Activated naive CD8-positive, alpha-beta T cell treated with anti-CD3 and anti-CD28 coated beads for 36 hours (primary cell): ENCODE results near the gene LIPC. TPM values are rescaled to one million over a fixed set of nuclear protein-coding genes. Genes with fewer than 3 reads are reported as not detected.
A peak's percentile ranks its signal among the peaks of the same experiment; 100 is the strongest.

Experiments used
- DNase-seq: peaks from one replicate; pipeline ENCODE4 v3.0.0; 2021
- H3K27ac Mint-ChIP-seq: one replicate; pipeline ENCODE4 v1.8.0; 2022; ENCODE audit warnings: mild to moderate bottlenecking, moderate library complexity, mixed read lengths
- H3K27me3 Mint-ChIP-seq: one replicate; pipeline ENCODE4 v1.8.0; 2022; ENCODE audit warnings: mild to moderate bottlenecking, mixed read lengths
- H3K36me3 Mint-ChIP-seq: one replicate; pipeline ENCODE4 v1.8.0; 2021; ENCODE audit warnings: mild to moderate bottlenecking, mixed read lengths
- H3K4me1 Mint-ChIP-seq: one replicate; pipeline ENCODE4 v1.8.0; 2021; ENCODE audit warnings: mixed read lengths
- H3K4me3 Mint-ChIP-seq: one replicate; pipeline ENCODE4 v1.8.0; 2022; ENCODE audit warnings: mild to moderate bottlenecking, moderate library complexity, mixed read lengths
- H3K9me3 Mint-ChIP-seq: one replicate; pipeline ENCODE4 v1.8.0; 2022; ENCODE audit warnings: mixed read lengths
- total RNA-seq, 2 experiments: library from RNA; stranded (reverse); gene quantifications; one replicate each; pipeline ENCODE4 v1.2.3, GENCODE V29; 2021

Gene LIPC
- total RNA-seq, 2 experiments from 2014 or later, result 1.5 to 1.8 TPM

DNA sequence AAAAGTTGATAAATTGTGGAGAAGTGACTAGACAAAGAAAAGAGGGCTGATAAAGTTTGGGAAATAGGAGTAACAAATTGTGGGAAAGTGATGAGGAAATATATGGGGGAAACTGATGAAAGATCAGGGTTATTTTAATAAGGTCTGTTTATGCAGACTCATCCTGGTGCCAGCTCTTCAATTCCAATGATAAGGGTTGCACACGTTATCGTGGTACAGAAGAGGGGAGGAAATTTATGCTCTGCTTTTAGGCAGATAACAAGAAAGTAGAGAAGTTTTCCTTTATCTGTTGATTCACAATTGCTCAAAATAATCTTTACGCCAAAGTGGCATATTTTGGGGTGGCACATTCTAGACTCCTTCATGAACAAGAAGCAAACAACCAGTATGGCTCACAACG lies 32.1 kb upstream of the LIPC start:
- Mint-ChIP-seq H3K4me1 (no peaks in the 10 kb centered on the region), H3K36me3 (no peaks in the 10 kb centered on the region), H3K27ac (no peak overlapping the region), H3K27me3 (no peaks in the 10 kb centered on the region), H3K4me3 (no peak overlapping the region), H3K9me3 (peaks cover 2% of the 10 kb centered on the region)
- no peak for DNase-seq

DNA sequence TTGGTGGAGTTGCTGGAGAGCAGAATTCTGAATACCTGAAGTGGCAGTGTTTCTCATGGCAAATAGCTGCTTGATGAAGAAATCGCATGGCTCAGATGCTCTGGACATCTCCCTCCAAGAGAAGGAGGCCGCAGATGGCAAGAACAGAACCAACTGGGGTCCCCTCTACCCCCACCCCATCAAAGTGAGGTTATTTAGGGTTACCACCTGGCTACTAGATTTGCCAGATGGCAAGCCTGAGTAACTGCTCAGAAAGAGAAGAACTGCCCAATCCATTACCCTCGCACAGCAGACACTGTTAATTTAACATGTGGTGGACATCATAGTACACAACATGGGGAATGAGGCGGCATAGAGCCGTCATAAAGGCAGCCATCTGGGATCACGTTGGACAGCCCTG lies 30.5 kb upstream of the LIPC start:
- H3K4me1 Mint-ChIP-seq, result no peaks in the 10 kb centered on the region
- no peak overlapping the region for H3K4me3 Mint-ChIP-seq
- H3K9me3 Mint-ChIP-seq, result peaks cover 2% of the 10 kb centered on the region
- DNase-seq, result no peak
- H3K36me3 Mint-ChIP-seq, result no peaks in the 10 kb centered on the region
- no peaks in the 10 kb centered on the region for H3K27me3 Mint-ChIP-seq
- H3K27ac Mint-ChIP-seq, result no peak overlapping the region

DNA sequence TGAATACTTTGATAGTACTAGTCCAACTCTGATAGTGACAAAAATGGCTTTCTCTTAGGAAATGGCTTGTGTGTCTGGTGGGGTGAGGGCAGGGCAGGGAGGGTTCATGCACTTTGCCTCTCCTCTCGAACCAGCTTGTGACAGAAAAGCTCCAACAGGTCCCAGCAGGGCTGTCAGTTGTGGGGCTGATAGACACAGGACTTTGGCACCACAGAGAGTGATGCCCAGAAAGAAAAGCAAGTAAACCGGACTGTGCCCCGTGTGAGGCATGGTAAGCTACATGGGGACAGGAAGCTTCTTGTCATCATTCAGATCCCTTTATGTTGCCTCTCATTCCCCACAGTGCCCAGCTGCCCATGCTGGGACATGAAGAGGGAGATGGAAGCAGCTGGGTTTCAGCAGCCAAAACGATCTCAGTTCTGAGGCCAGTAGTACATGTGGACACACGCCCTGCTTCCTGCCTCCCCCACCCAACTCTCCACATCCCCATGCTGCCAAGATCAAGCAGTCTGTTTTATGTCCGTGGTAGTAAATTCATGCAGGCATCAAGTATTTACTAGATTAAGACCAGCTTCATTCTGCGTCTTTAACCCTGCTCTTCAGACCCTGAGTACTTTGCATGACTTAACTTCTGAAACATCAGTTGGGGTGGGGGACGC lies 29.7 kb upstream of the LIPC start:
- no peaks in the 10 kb centered on the region for H3K27me3 Mint-ChIP-seq
- H3K36me3 Mint-ChIP-seq, result no peaks in the 10 kb centered on the region
- H3K27ac Mint-ChIP-seq, result no peak overlapping the region

DNA sequence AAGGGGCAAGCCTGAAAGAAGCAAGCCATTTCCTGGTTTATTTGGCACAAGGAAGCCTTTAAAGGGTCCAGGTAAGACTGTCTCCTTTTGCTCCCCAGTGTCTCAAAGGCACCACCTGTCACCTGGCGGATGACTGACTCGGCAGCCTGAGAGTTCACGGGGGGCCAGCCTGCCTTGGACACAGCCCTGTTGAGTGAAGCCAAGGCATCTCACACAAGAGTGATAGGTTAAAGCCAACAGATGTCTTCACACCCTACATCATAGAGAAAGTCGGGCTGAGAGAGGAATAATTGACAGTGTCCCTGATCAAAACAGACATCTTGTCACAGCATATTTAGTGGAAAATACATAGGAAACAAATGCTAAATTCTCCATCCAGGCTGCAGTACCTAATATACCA lies 28.2 kb upstream of the LIPC start:
- DNase-seq, result no peak
- Mint-ChIP-seq H3K27me3 (no peaks in the 10 kb centered on the region), H3K36me3 (no peaks in the 10 kb centered on the region), H3K27ac (no peak overlapping the region), H3K4me1 (peaks cover 2% of the 10 kb centered on the region), H3K9me3 (peaks cover 2% of the 10 kb centered on the region), H3K4me3 (no peak overlapping the region)

More for the DNA sequence above, 29.7 kb upstream of the LIPC start:
- no peaks in the 10 kb centered on the region for H3K4me1 Mint-ChIP-seq
- H3K9me3 Mint-ChIP-seq, result peaks cover 2% of the 10 kb centered on the region
- H3K4me3 Mint-ChIP-seq, result no peak overlapping the region
- DNase-seq, result no peak

DNA sequence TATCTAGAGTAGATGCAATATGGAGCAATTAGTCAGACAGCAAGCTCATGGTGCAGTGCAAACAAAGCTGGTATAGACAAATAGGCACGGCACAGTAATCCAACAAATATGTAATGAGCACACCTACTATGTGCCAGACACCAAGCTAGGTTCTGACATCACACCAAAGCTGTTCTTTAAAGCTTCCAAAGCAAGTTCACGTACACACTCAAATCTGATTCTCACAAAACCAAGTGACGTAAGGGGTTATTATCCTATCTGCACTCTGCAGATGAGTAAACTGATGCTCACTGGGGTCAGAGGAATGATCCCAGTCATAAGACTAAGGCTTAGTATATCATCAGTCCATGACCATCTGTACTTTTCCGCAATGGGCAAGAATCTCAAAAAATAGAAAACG lies 27.8 kb upstream of the LIPC start:
- H3K4me3 Mint-ChIP-seq, result no peak overlapping the region
- H3K27ac Mint-ChIP-seq, result no peak overlapping the region
- H3K4me1 Mint-ChIP-seq, result peaks cover 2% of the 10 kb centered on the region
- H3K36me3 Mint-ChIP-seq, result no peaks in the 10 kb centered on the region
- no peak for DNase-seq
- H3K27me3 Mint-ChIP-seq, result no peaks in the 10 kb centered on the region
- peaks cover 2% of the 10 kb centered on the region for H3K9me3 Mint-ChIP-seq

DNA sequence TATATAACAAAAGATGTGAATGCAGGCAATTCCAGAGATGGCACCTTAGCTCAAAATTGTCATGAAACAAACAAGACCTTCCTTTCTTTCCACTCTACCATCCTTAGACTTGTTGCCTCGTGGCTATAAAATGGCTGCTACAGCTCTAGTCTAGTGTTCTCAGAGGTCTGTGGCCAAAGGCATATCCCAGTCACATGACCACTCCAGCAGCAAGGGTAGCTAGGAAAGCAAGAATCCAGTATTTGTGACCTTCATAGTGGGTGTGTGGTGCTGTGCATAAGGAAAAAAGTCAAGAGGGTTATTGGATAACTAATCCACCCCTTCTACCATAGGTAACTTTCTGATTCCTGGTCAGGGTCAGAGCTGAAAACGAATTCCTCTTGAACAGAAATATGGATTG lies 27.1 kb upstream of the LIPC start:
- H3K4me1 Mint-ChIP-seq, result peaks cover 8% of the 10 kb centered on the region
- H3K9me3 Mint-ChIP-seq, result peaks cover 2% of the 10 kb centered on the region
- H3K27ac Mint-ChIP-seq, result no peak overlapping the region
- DNase-seq, result no peak
- H3K4me3 Mint-ChIP-seq, result no peak overlapping the region
- H3K27me3 Mint-ChIP-seq, result no peaks in the 10 kb centered on the region
- no peaks in the 10 kb centered on the region for H3K36me3 Mint-ChIP-seq

DNA sequence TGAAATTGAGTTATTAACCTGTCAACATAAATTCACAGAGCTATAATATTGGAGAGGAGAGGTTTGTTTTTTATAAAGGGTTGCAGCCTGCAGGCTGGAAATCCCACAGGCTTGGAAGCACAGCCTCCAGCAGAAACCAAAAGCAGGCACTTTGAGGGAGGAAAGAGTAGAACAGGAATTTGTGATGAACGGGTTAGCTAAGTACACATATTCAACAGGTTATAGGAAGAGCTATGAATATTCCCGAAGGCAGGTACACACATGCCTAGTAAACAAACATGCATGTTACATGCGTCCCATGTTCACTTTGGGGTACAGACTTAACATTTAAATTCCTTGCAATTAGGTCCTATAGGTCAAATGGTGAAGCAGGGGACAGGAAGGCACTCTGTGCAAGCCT lies 25.9 kb upstream of the LIPC start:
- Mint-ChIP-seq H3K27ac (no peak overlapping the region), H3K9me3 (peaks cover 2% of the 10 kb centered on the region), H3K4me1 (peaks cover 16% of the 10 kb centered on the region), H3K27me3 (no peaks in the 10 kb centered on the region), H3K4me3 (no peak overlapping the region), H3K36me3 (peaks cover under 1% of the 10 kb centered on the region)
- no peak for DNase-seq

DNA sequence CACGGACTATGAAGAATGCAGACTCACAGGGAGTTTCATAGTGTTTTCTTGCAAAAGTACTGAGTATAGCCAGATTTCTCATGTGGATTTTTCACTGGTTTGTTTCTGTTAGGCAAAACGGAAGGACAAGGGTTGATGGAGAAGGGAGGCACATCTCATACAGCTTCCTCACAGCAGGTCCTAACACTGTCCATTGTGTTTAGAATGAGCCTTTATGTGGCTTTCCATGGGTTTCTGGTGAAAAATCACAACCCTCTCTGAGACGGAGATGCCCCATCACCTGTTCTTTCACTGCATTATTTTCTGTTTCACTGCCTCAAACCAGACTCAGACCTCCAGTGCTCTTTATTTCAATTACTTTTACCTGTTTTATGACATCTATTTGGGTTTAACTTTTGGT lies 25.0 kb upstream of the LIPC start:
- Mint-ChIP-seq H3K27ac (no peak overlapping the region), H3K9me3 (peaks cover 2% of the 10 kb centered on the region)

DNA sequence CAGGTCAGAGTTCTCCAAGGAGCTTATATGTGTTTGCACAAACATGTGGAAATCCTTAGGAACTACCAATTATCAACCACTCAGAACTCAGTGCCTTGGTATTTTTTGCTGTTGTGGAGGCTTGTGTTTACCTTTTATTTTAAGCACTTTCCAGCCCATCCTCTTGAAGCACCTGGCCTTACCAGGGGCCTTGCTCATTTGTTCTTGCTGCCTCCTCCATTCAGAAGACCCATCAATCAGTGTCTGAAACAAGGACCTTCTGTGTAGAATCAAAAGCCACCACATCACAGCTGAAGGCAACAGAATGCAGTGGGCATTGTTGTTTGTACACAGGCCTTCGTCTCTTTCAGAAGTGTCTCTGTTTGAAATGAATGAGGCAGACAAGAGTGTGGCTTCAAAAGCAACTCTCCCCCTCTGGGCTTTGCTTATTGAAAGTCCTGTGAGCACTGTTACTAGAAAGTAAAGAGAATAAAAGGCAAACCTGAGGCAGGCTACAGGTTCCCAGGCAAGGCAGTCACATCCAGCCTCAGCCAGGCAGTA lies 24.5 kb upstream of the LIPC start:
- H3K9me3 Mint-ChIP-seq, result peaks cover 2% of the 10 kb centered on the region

More for the DNA sequence above, 25.0 kb upstream of the LIPC start:
- Mint-ChIP-seq H3K36me3 (peaks cover 3% of the 10 kb centered on the region), H3K4me1 (peaks cover 18% of the 10 kb centered on the region), H3K27me3 (no peaks in the 10 kb centered on the region), H3K4me3 (no peak overlapping the region)
- no peak for DNase-seq

DNA sequence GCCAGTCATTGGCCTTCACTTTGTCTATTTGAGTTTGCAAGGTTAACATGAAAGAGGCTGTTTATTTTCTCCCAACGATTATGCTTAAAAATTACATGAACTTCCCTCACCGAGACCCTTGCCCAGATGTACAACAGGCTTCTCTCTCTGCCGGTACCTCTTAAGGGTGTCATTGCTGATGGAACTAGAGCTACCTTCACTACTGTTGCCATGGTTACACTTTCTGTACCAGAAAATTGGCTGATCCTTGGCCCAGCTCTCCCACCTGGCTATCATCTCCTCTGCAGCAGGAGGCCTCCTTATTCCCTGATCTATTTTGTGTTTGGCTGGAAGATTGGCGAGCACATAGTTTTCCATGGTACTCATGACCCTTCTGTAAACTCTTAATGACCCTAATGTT lies 24.0 kb upstream of the LIPC start:
- no peaks in the 10 kb centered on the region for H3K27me3 Mint-ChIP-seq
- H3K4me3 Mint-ChIP-seq, result no peak overlapping the region
- H3K36me3 Mint-ChIP-seq, result peaks cover 3% of the 10 kb centered on the region
- H3K9me3 Mint-ChIP-seq, result peaks cover 2% of the 10 kb centered on the region
- no peak overlapping the region for H3K27ac Mint-ChIP-seq
- no peak for DNase-seq
- H3K4me1 Mint-ChIP-seq, result peaks cover 22% of the 10 kb centered on the region

More for the DNA sequence above, 24.5 kb upstream of the LIPC start:
- Mint-ChIP-seq H3K27ac (no peak overlapping the region), H3K27me3 (no peaks in the 10 kb centered on the region), H3K36me3 (peaks cover 3% of the 10 kb centered on the region), H3K4me3 (no peak overlapping the region), H3K4me1 (peaks cover 22% of the 10 kb centered on the region)
- DNase-seq, result no peak

DNA sequence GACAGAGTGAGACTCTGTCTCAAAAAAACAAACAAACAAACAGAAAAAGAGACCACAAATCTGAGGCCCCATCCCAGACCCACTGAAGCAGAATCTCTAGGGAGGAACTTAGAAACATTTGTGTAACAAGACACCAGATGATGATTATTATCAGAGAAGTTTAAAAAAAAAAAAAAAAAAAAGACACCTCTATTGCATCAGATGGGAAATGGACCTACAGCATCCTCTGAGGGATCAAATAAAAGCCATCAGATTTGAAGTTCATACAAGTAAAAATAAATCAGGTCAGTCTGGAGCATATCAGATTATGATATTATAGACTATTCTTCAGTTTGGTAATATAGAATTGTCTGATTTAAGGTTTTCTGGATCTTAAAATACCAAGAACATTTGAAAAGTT lies 21.9 kb upstream of the LIPC start:
- Mint-ChIP-seq H3K27ac (peak overlapping the region; percentile 92), H3K4me1 (peaks cover 30% of the 10 kb centered on the region), H3K36me3 (peaks cover 13% of the 10 kb centered on the region), H3K9me3 (peaks cover 2% of the 10 kb centered on the region), H3K4me3 (peak overlapping the region; percentile 80), H3K27me3 (no peaks in the 10 kb centered on the region)
- no peak for DNase-seq

DNA sequence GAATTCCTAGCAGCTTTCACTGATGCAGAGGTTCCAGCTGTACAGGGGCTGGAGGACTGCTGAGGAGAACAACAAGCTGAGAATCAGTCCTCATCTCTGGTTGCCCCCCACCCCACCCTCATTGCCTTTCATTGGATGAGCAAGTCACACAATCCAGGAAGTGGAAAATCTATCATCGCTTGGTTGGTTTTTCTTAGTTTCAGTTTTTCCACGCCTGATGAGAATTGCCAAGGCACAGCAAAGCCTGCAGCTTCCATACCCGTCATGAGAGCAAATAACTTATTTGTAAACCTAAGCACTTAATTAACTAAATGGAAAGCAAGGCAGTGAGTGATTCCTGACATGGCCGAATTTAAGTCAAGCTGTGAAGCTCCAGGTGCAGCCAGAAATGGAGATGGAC lies 21.4 kb upstream of the LIPC start:
- peaks cover 30% of the 10 kb centered on the region for H3K4me1 Mint-ChIP-seq

DNA sequence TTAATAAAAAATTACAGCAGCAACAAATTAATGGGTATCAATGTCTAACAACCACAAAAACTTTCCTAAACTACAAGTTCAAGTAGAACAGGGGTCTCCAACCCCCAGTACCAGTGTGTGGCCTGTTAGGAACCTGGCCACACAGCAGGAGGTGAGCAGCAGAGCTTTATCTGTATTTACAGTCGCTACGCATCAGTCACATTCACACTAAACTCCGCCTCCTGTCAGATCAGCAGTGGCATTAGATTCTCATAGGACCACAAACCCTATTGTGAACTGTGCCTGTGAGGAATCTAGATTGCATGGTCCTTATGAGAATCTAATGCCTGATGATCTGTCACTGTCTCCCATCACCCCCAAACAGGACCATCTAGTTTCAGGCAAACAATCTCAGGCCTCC lies 18.5 kb upstream of the LIPC start:
- H3K36me3 Mint-ChIP-seq, result peaks cover 29% of the 10 kb centered on the region
- H3K27ac Mint-ChIP-seq, result no peak overlapping the region
- no peaks in the 10 kb centered on the region for H3K27me3 Mint-ChIP-seq
- H3K9me3 Mint-ChIP-seq, result peaks cover 14% of the 10 kb centered on the region
- peak overlapping the region; percentile 47 for H3K4me3 Mint-ChIP-seq
- DNase-seq, result no peak
- peaks cover 28% of the 10 kb centered on the region for H3K4me1 Mint-ChIP-seq

More for the DNA sequence above, 21.4 kb upstream of the LIPC start:
- Mint-ChIP-seq H3K9me3 (peaks cover 3% of the 10 kb centered on the region), H3K27ac (peak overlapping the region; percentile 92), H3K27me3 (no peaks in the 10 kb centered on the region), H3K4me3 (peak overlapping the region; percentile 80), H3K36me3 (peaks cover 15% of the 10 kb centered on the region)
- peak; percentile 38 for DNase-seq

DNA sequence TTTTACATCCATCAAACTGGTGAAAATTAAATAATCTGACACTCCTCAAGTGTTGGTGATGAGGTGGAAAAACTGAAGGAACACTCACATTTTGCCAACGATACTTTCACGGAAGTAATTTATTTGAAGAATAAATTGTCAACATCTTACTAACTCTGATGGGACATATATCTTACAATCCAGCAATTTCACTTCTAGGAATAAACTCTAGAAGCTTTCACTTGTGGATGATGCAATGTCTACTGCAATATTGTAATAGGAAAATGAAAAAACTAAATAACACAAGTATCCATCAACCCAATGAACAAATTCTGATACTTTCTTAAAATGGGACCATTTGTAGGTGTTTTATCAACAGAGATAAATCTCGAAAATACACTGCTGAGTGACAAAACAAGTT lies 16.2 kb upstream of the LIPC start:
- H3K27me3 Mint-ChIP-seq, result no peaks in the 10 kb centered on the region

DNA sequence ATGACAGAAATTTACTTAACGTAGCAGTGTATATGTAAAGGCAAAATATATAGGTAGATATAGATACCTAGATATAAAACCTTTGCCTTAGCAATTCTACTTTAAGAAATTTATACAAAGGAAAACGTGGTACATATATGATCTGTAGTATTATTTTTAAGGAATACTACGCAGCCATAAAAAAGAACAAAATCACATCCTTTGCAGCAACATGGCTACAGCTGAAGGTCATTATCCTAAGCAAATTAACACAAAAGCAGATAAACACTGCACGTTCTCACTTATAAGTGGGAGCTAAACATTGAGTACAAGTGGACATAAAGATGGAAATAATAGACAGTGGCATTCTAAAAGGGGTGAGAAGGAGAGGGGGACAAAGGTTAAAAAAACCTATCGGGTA lies 14.8 kb upstream of the LIPC start:
- Mint-ChIP-seq H3K27ac (no peak overlapping the region), H3K4me3 (no peak overlapping the region), H3K9me3 (peaks cover 14% of the 10 kb centered on the region), H3K4me1 (peaks cover 29% of the 10 kb centered on the region), H3K36me3 (peaks cover 43% of the 10 kb centered on the region), H3K27me3 (no peaks in the 10 kb centered on the region)
- no peak for DNase-seq

More for the DNA sequence above, 16.2 kb upstream of the LIPC start:
- peaks cover 14% of the 10 kb centered on the region for H3K9me3 Mint-ChIP-seq
- H3K27ac Mint-ChIP-seq, result peak overlapping the region; percentile 56
- peaks cover 45% of the 10 kb centered on the region for H3K36me3 Mint-ChIP-seq
- no peak overlapping the region for H3K4me3 Mint-ChIP-seq
- DNase-seq, result no peak
- peaks cover 24% of the 10 kb centered on the region for H3K4me1 Mint-ChIP-seq

DNA sequence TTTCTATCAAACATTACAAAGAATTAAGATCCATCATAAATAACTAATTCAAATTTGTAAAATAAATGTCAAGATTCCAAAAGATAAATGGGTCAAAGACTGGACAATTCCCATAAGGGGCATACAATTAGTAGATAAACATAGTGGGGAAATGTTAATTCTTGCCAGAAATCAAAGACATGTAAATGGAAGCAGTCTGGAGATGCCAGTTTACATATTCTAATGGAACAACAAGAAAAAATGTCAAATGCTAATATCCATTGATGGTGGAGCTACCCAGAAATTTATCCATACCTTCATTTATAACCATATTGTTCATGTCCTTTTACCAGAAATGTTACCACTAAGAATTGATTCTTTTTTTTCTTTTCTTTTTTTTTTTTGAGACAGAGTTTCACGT lies 13.7 kb upstream of the LIPC start:
- Mint-ChIP-seq H3K36me3 (peaks cover 43% of the 10 kb centered on the region), H3K9me3 (peaks cover 14% of the 10 kb centered on the region), H3K4me1 (peaks cover 28% of the 10 kb centered on the region), H3K4me3 (no peak overlapping the region), H3K27me3 (no peaks in the 10 kb centered on the region), H3K27ac (no peak overlapping the region)
- DNase-seq, result no peak
